HG02798 (cell line): ENCODE measurements around the gene NDUFC1.

Source experiments
- ATAC-seq: cut with Tn5 transposase; IDR thresholded peaks from one replicate; pipeline ENCODE4 v1.9.1; 2021; ENCODE audit warnings: mild to moderate bottlenecking; ENCODE audit not compliant: unreplicated experiment, poor library complexity

NDUFC1 gene

GRCh38 chr4:139300431-139301112 is 1.7 kb downstream of the NDUFC1 start:
- ATAC-seq = peak; percentile 8

GRCh38 chr4:139299536-139299935 is 2.7 kb downstream of the NDUFC1 start:
- no peak for ATAC-seq

GRCh38 chr4:139297001-139297410 is 5.3 kb downstream of the NDUFC1 start:
- no peak for ATAC-seq

GRCh38 chr4:139295942-139296299 is 6.4 kb downstream of the NDUFC1 start:
- peak; percentile 1 for ATAC-seq

GRCh38 chr4:139295206-139295941 is 6.9 kb downstream of the NDUFC1 start:
- ATAC-seq = peak; percentile 97

- no peak for ATAC-seq
Measured at GRCh38 chr4:139286186-139286698, 16.0 kb downstream of the NDUFC1 start.

GRCh38 chr4:139282721-139283075 is 19.6 kb downstream of the NDUFC1 start:
- ATAC-seq = no peak

GRCh38 chr4:139282065-139282720 is 20.1 kb downstream of the NDUFC1 start:
- ATAC-seq = no peak

- ATAC-seq = peak; percentile 36
Measured at GRCh38 chr4:139279760-139280620, 22.3 kb downstream of the NDUFC1 start, which contains the start of gene MGARP. TSS of gene MGARP (minus strand) at chr4:139280225. CDS start at chr4:139280158, 67 bp downstream.

GRCh38 chr4:139278912-139279759 is 23.1 kb downstream of the NDUFC1 start:
- ATAC-seq = no peak

- no peak for ATAC-seq
Measured at GRCh38 chr4:139278485-139278884, 23.8 kb downstream of the NDUFC1 start.

GRCh38 chr4:139275281-139275735 is 27.0 kb downstream of the NDUFC1 start:
- no peak for ATAC-seq

GRCh38 chr4:139274790-139275189 is 27.5 kb downstream of the NDUFC1 start:
- ATAC-seq = no peak

- no peak for ATAC-seq
Measured at GRCh38 chr4:139273835-139274234, 28.4 kb downstream of the NDUFC1 start.

GRCh38 chr4:139267301-139267700 is 35.0 kb downstream of the NDUFC1 start:
- no peak for ATAC-seq

- ATAC-seq = peak; percentile 99
Measured at GRCh38 chr4:139266583-139267257, 35.6 kb downstream of the NDUFC1 start.

GRCh38 chr4:139266208-139266582 is 36.1 kb downstream of the NDUFC1 start:
- ATAC-seq = no peak

- no peak for ATAC-seq
Measured at GRCh38 chr4:139265654-139266053, 36.6 kb downstream of the NDUFC1 start.

- ATAC-seq = no peak
Measured at GRCh38 chr4:139256349-139256748, 45.9 kb downstream of the NDUFC1 start.
